ENCODE data around the gene ELAPOR1.

Gene ELAPOR1

GRCh38 chr1:109094377-109094803 lies 19.5 kb upstream of the ELAPOR1 start:
- TF ChIP-seq POLR2A (IDR thresholded peaks at IDR 0.05; ENCODE audit: low read depth, low read length), result no peak
- TF ChIP-seq POU2F2 (IDR thresholded peaks at IDR 0.05; ENCODE audit: low read depth, low read length), result no peak
- TF ChIP-seq POLR2AphosphoS5 (IDR thresholded peaks at IDR 0.05; ENCODE audit: low read depth, low read length), result no peak
- no peak for TF ChIP-seq TAF1 (IDR thresholded peaks at IDR 0.05; ENCODE audit: low read depth, low read length)
- no peak for TF ChIP-seq SPI1 (IDR thresholded peaks at IDR 0.05; ENCODE audit: low read depth, low read length)
- TF ChIP-seq PAX5 (IDR thresholded peaks at IDR 0.05; ENCODE audit: insufficient read depth, low read length, severe bottlenecking), result no peak
- DNase-seq (ENCODE audit: insufficient read length, low spot score) (no peak), FAIRE-seq (no peak)

GRCh38 chr1:109094871-109095270 lies 19.0 kb upstream of the ELAPOR1 start:
- FAIRE-seq (no peak), DNase-seq (ENCODE audit: insufficient read length, low spot score) (no peak)
- no peak for TF ChIP-seq TAF1 (IDR thresholded peaks at IDR 0.05; ENCODE audit: low read depth, low read length)
- TF ChIP-seq POU2F2 (IDR thresholded peaks at IDR 0.05; ENCODE audit: low read depth, low read length), result no peak
- no peak for TF ChIP-seq SPI1 (IDR thresholded peaks at IDR 0.05; ENCODE audit: low read depth, low read length)
- no peak for TF ChIP-seq POLR2A (IDR thresholded peaks at IDR 0.05; ENCODE audit: low read depth, low read length)
- no peak for TF ChIP-seq POLR2AphosphoS5 (IDR thresholded peaks at IDR 0.05; ENCODE audit: low read depth, low read length)
- no peak for TF ChIP-seq PAX5 (IDR thresholded peaks at IDR 0.05; ENCODE audit: insufficient read depth, low read length, severe bottlenecking)

- TF ChIP-seq PAX5 (IDR thresholded peaks at IDR 0.05; ENCODE audit: insufficient read depth, low read length, severe bottlenecking) (no peak), POU2F2 (IDR thresholded peaks at IDR 0.05; ENCODE audit: low read depth, low read length) (no peak)
- DNase-seq (ENCODE audit: insufficient read length, low spot score), result no peak
- no peak for FAIRE-seq
Measured at GRCh38 chr1:109095631-109096030, 18.3 kb upstream of the ELAPOR1 start.

- DNase-seq (ENCODE audit: insufficient read length, low spot score), result no peak
- TF ChIP-seq POU2F2 (IDR thresholded peaks at IDR 0.05; ENCODE audit: low read depth, low read length) (no peak), POLR2A (IDR thresholded peaks at IDR 0.05; ENCODE audit: low read depth, low read length) (no peak), POLR2AphosphoS5 (IDR thresholded peaks at IDR 0.05; ENCODE audit: low read depth, low read length) (no peak), TAF1 (IDR thresholded peaks at IDR 0.05; ENCODE audit: low read depth, low read length) (no peak), SPI1 (IDR thresholded peaks at IDR 0.05; ENCODE audit: low read depth, low read length) (no peak), PAX5 (IDR thresholded peaks at IDR 0.05; ENCODE audit: insufficient read depth, low read length, severe bottlenecking) (no peak)
- FAIRE-seq, result no peak
Measured at GRCh38 chr1:109096120-109096519, 17.8 kb upstream of the ELAPOR1 start.

- FAIRE-seq, result peak; percentile 96
Measured at GRCh38 chr1:109099938-109100773, 13.8 kb upstream of the ELAPOR1 start.

GRCh38 chr1:109104364-109105151 lies 9.4 kb upstream of the ELAPOR1 start:
- DNase-seq (ENCODE audit: insufficient read length, low spot score) (no peak), FAIRE-seq (no peak)
- TF ChIP-seq SPI1 (IDR thresholded peaks at IDR 0.05; ENCODE audit: low read depth, low read length), result no peak
- no peak for TF ChIP-seq TAF1 (IDR thresholded peaks at IDR 0.05; ENCODE audit: low read depth, low read length)
- TF ChIP-seq PAX5 (IDR thresholded peaks at IDR 0.05; ENCODE audit: insufficient read depth, low read length, severe bottlenecking), result no peak
- no peak for TF ChIP-seq POLR2A (IDR thresholded peaks at IDR 0.05; ENCODE audit: low read depth, low read length)
- no peak for TF ChIP-seq POU2F2 (IDR thresholded peaks at IDR 0.05; ENCODE audit: low read depth, low read length)
- TF ChIP-seq POLR2AphosphoS5 (IDR thresholded peaks at IDR 0.05; ENCODE audit: low read depth, low read length), result no peak

More at GRCh38 chr1:109099938-109100773, 13.8 kb upstream of the ELAPOR1 start:
- peak; percentile 97 for TF ChIP-seq TAF1 (IDR thresholded peaks at IDR 0.05; ENCODE audit: low read depth, low read length)
- peak; percentile 100 for TF ChIP-seq POLR2A (IDR thresholded peaks at IDR 0.05; ENCODE audit: low read depth, low read length)
- peak; percentile 69 for TF ChIP-seq SPI1 (IDR thresholded peaks at IDR 0.05; ENCODE audit: low read depth, low read length)
- peak; percentile 99 for TF ChIP-seq POU2F2 (IDR thresholded peaks at IDR 0.05; ENCODE audit: low read depth, low read length)
- TF ChIP-seq POLR2AphosphoS5 (IDR thresholded peaks at IDR 0.05; ENCODE audit: low read depth, low read length), result peak; percentile 100
- TF ChIP-seq PAX5 (IDR thresholded peaks at IDR 0.05; ENCODE audit: insufficient read depth, low read length, severe bottlenecking), result peak; percentile 21
- peak; percentile 91 for DNase-seq (ENCODE audit: insufficient read length, low spot score)

- DNase-seq (ENCODE audit: insufficient read length, low spot score), result no peak
- TF ChIP-seq POLR2AphosphoS5 (IDR thresholded peaks at IDR 0.05; ENCODE audit: low read depth, low read length) (no peak), SPI1 (IDR thresholded peaks at IDR 0.05; ENCODE audit: low read depth, low read length) (peak; percentile 36; the same call in 1 of the 2 replicates)
- FAIRE-seq, result no peak
Measured at GRCh38 chr1:109105881-109106280, 8.0 kb upstream of the ELAPOR1 start.

GRCh38 chr1:109107785-109108184 lies 6.1 kb upstream of the ELAPOR1 start:
- no peak for TF ChIP-seq SPI1 (IDR thresholded peaks at IDR 0.05; ENCODE audit: low read depth, low read length)
- no peak for TF ChIP-seq POLR2AphosphoS5 (IDR thresholded peaks at IDR 0.05; ENCODE audit: low read depth, low read length)
- TF ChIP-seq TAF1 (IDR thresholded peaks at IDR 0.05; ENCODE audit: low read depth, low read length), result no peak
- FAIRE-seq, result no peak
- DNase-seq (ENCODE audit: insufficient read length, low spot score), result no peak

GRCh38 chr1:109109906-109110305 lies 4.0 kb upstream of the ELAPOR1 start:
- no peak for FAIRE-seq
- TF ChIP-seq POLR2AphosphoS5 (IDR thresholded peaks at IDR 0.05; ENCODE audit: low read depth, low read length), result no peak
- no peak for TF ChIP-seq TAF1 (IDR thresholded peaks at IDR 0.05; ENCODE audit: low read depth, low read length)
- TF ChIP-seq POU2F2 (IDR thresholded peaks at IDR 0.05; ENCODE audit: low read depth, low read length), result no peak
- TF ChIP-seq PAX5 (IDR thresholded peaks at IDR 0.05; ENCODE audit: insufficient read depth, low read length, severe bottlenecking), result no peak
- TF ChIP-seq POLR2A (IDR thresholded peaks at IDR 0.05; ENCODE audit: low read depth, low read length), result no peak
- no peak for TF ChIP-seq SPI1 (IDR thresholded peaks at IDR 0.05; ENCODE audit: low read depth, low read length)
- no peak for DNase-seq (ENCODE audit: insufficient read length, low spot score)
